Neural cell (in vitro differentiated cells): ENCODE results near the gene DNAJB8.

ENCODE experiments used
- EP300 ChIP-seq: fragments of 450-650 bp; conservative IDR thresholded peaks from 2 replicates; pipeline ENCODE4 v1.6.1; 2014; ENCODE audit warnings: antibody characterized with exemption, mild to moderate bottlenecking, moderate library complexity; ENCODE audit not compliant: poor library complexity, severe bottlenecking
- MXI1 ChIP-seq: fragments of 450-650 bp; conservative IDR thresholded peaks from 2 replicates; pipeline ENCODE4 v1.6.1; 2014; ENCODE audit warnings: antibody characterized with exemption, mild to moderate bottlenecking; ENCODE audit not compliant: poor library complexity, severe bottlenecking
- POLR2AphosphoS5 ChIP-seq: IDR thresholded peaks from 2 replicates; pipeline ENCODE4 v1.6.1; 2012
- RAD21 ChIP-seq: fragments of 450-650 bp; conservative IDR thresholded peaks from 2 replicates; pipeline ENCODE4 v1.6.1; 2014; ENCODE audit warnings: antibody characterized with exemption, mild to moderate bottlenecking, moderate library complexity
- TF ChIP-seq, protein P1 (sequence below): fragments of 450-650 bp; IDR thresholded peaks from 2 replicates; pipeline ENCODE4 v1.5.1; 2014; ENCODE audit warnings: antibody characterized with exemption, mild to moderate bottlenecking, moderate library complexity; ENCODE audit not compliant: poor library complexity, severe bottlenecking

DNA sequence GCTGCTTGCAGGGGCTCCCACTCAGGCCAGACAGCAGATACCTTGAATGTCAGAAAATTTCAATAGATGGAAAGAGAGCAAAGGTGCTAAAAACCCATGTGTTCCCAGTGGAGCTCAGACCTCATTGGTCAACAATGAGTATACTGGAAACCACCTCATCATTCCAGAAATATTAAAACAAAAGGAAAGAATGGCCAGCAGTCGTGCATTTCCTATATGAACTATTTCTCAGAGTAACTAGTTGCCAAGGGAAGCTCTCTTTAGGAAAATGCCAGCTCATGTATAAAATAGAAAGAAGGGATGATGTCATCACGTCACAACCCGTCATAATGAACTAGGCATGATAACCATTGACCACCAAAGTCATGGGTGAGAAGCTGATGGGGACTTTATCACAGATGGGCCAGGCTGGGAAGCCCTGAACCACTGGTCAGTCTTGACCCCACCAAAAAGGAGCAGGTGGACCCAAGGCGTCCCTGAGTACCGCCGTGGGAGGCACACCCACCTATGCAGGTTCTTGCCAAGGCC lies 17.5 kb downstream of the DNAJB8 start:
- TF ChIP-seq, protein P1, sequence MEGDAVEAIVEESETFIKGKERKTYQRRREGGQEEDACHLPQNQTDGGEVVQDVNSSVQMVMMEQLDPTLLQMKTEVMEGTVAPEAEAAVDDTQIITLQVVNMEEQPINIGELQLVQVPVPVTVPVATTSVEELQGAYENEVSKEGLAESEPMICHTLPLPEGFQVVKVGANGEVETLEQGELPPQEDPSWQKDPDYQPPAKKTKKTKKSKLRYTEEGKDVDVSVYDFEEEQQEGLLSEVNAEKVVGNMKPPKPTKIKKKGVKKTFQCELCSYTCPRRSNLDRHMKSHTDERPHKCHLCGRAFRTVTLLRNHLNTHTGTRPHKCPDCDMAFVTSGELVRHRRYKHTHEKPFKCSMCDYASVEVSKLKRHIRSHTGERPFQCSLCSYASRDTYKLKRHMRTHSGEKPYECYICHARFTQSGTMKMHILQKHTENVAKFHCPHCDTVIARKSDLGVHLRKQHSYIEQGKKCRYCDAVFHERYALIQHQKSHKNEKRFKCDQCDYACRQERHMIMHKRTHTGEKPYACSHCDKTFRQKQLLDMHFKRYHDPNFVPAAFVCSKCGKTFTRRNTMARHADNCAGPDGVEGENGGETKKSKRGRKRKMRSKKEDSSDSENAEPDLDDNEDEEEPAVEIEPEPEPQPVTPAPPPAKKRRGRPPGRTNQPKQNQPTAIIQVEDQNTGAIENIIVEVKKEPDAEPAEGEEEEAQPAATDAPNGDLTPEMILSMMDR, result no peak
- TF ChIP-seq POLR2AphosphoS5 (no peak), EP300 (no peak), MXI1 (no peak), RAD21 (no peak)
